Measurements from ENCODE around the gene KRT3.

DNA sequence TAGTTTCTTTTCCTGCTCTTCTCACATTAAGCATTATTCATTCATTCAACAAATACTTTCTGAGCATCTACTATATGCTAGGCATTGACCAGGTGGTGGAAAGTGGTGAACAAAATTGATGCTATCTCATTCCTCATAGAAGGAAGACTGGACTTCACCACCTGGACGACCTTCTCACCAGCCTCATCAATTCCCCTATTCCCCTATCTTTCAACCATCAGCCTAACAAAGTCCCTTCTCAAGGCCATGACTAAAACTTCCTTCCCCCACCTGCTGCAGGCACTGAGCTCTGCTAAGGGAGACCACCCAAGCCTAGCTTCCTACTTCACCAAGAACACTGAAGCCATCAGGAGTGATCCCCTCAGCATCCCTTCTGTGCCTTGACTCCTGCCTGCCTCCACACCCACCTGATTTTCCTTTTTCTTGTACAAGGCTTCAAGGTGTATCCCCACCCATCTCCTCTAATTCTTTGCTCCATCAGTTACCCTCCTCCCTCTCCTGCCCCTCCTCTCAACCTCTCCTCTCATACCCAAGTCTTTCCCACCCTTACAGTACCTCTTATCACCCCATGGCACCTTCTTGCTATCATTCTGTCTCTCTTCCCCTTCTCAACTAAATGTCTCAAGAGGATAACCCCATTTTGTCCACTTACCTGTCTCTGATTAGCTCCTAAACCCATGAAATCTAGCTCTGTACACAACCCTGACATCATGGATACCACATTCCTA is 38.3 kb downstream of the KRT3 start:
- TF ChIP-seq POLR2AphosphoS5 (IDR thresholded peaks at IDR 0.05; ENCODE audit: low read depth, low read length) (no peak), TAF1 (IDR thresholded peaks at IDR 0.05; ENCODE audit: borderline replicate concordance, insufficient read depth, low read length) (no peak), SIN3A (IDR thresholded peaks at IDR 0.05; ENCODE audit: borderline replicate concordance, insufficient read depth, low read length) (no peak), FOXP2 (optimal IDR thresholded peaks at IDR 0.05; ENCODE audit: borderline replicate concordance, extremely low read depth, extremely low read length, insufficient read depth) (no peak)
- TF ChIP-seq, protein P1, sequence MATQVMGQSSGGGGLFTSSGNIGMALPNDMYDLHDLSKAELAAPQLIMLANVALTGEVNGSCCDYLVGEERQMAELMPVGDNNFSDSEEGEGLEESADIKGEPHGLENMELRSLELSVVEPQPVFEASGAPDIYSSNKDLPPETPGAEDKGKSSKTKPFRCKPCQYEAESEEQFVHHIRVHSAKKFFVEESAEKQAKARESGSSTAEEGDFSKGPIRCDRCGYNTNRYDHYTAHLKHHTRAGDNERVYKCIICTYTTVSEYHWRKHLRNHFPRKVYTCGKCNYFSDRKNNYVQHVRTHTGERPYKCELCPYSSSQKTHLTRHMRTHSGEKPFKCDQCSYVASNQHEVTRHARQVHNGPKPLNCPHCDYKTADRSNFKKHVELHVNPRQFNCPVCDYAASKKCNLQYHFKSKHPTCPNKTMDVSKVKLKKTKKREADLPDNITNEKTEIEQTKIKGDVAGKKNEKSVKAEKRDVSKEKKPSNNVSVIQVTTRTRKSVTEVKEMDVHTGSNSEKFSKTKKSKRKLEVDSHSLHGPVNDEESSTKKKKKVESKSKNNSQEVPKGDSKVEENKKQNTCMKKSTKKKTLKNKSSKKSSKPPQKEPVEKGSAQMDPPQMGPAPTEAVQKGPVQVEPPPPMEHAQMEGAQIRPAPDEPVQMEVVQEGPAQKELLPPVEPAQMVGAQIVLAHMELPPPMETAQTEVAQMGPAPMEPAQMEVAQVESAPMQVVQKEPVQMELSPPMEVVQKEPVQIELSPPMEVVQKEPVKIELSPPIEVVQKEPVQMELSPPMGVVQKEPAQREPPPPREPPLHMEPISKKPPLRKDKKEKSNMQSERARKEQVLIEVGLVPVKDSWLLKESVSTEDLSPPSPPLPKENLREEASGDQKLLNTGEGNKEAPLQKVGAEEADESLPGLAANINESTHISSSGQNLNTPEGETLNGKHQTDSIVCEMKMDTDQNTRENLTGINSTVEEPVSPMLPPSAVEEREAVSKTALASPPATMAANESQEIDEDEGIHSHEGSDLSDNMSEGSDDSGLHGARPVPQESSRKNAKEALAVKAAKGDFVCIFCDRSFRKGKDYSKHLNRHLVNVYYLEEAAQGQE (IDR thresholded peaks at IDR 0.05; ENCODE audit: insufficient read depth in 1 of 2, low read depth in 2 of 2, low read length in 2 of 2): no peak
